ENCODE measurements around the gene SYT15. TPM values are rescaled to one million over a fixed set of nuclear protein-coding genes. Genes with fewer than 3 reads are reported as not detected.

Gene SYT15
- total RNA-seq, 2 experiments from 2014 or later = 1.1 to 1.4 TPM

GRCh38 chr10:46541017-46541661 lies 37.8 kb upstream of the SYT15 start:
- peaks cover 50% of the 10 kb centered on the region for H3K27me3 Mint-ChIP-seq
- POLR2A ChIA-PET = no interaction called here
- H3K4me1 Mint-ChIP-seq = peaks cover 2% of the 10 kb centered on the region
- no peak overlapping the region for H3K4me3 Mint-ChIP-seq
- ATAC-seq (ENCODE audit: low read depth) = no peak
- H3K9me3 Mint-ChIP-seq = no peaks in the 10 kb centered on the region
- peak; percentile 41 for DNase-seq
- H3K27ac Mint-ChIP-seq = no peak overlapping the region
- no peaks in the 10 kb centered on the region for H3K36me3 Mint-ChIP-seq

GRCh38 chr10:46541735-46542566 lies 37.0 kb upstream of the SYT15 start:
- no peak overlapping the region for H3K27ac Mint-ChIP-seq
- POLR2A ChIA-PET = no interaction called here
- H3K27me3 Mint-ChIP-seq = peaks cover 48% of the 10 kb centered on the region
- H3K36me3 Mint-ChIP-seq = no peaks in the 10 kb centered on the region
- ATAC-seq (ENCODE audit: low read depth) (no peak), DNase-seq (peak; percentile 26)
- H3K9me3 Mint-ChIP-seq = no peaks in the 10 kb centered on the region
- H3K4me3 Mint-ChIP-seq = no peak overlapping the region
- peaks cover 2% of the 10 kb centered on the region for H3K4me1 Mint-ChIP-seq

GRCh38 chr10:46542567-46543465 lies 36.1 kb upstream of the SYT15 start:
- no peak overlapping the region for H3K27ac Mint-ChIP-seq
- peaks cover 2% of the 10 kb centered on the region for H3K4me1 Mint-ChIP-seq
- DNase-seq (no peak), ATAC-seq (ENCODE audit: low read depth) (no peak)
- H3K36me3 Mint-ChIP-seq = no peaks in the 10 kb centered on the region
- peaks cover 42% of the 10 kb centered on the region for H3K27me3 Mint-ChIP-seq
- no peak overlapping the region for H3K4me3 Mint-ChIP-seq
- POLR2A ChIA-PET = no interaction called here
- H3K9me3 Mint-ChIP-seq = no peaks in the 10 kb centered on the region

DNA sequence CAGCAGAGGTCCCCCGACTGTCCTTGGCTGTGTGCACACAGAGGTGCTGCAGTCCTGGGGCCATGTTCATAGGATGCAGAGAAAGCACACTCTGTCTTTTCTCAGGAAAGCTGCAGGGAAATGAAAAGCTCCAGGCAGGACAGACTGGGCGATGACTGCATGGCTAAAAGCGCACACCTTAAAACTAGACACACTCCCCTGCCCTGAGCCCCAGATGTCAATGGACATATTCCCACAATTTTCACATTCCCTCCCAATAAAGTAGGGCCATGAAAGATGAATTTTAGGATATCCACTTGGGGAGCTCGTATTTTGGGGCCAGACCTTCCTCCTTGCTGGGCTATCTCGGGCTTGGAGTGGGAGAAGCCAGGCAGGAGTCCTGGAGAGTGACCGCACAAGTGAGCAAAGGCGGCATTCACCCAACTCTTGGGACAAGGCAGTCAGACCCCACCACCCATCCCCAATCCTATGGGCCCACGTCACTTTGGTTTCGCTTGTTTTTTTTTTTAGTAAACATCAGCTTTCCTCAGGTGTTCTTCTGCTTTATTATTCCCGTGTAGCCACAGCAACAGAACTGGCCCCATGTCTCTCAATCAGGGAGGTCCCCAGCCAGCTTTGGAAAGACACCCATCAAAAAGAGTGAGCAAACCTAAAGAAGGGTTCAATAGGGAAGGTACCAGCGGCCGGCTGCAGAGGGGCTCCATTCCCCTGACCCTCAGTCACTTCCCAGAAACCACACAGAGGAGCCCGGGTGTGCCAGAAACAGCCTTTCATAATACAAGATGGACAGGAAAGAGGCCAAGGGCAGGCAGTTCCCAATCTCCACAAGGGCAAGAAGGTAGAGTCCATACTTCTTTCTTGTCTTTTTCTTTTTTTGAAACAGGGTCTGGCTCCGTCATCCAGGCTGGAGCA lies 35.2 kb upstream of the SYT15 start:
- ATAC-seq (ENCODE audit: low read depth) = no peak
- H3K27me3 Mint-ChIP-seq = peaks cover 35% of the 10 kb centered on the region
- no peaks in the 10 kb centered on the region for H3K9me3 Mint-ChIP-seq
- H3K36me3 Mint-ChIP-seq = no peaks in the 10 kb centered on the region
- H3K4me3 Mint-ChIP-seq = no peak overlapping the region
- H3K4me1 Mint-ChIP-seq = peaks cover 2% of the 10 kb centered on the region
- DNase-seq = peak; percentile 19
- no peak overlapping the region for H3K27ac Mint-ChIP-seq
- POLR2A ChIA-PET = no interaction called here

DNA sequence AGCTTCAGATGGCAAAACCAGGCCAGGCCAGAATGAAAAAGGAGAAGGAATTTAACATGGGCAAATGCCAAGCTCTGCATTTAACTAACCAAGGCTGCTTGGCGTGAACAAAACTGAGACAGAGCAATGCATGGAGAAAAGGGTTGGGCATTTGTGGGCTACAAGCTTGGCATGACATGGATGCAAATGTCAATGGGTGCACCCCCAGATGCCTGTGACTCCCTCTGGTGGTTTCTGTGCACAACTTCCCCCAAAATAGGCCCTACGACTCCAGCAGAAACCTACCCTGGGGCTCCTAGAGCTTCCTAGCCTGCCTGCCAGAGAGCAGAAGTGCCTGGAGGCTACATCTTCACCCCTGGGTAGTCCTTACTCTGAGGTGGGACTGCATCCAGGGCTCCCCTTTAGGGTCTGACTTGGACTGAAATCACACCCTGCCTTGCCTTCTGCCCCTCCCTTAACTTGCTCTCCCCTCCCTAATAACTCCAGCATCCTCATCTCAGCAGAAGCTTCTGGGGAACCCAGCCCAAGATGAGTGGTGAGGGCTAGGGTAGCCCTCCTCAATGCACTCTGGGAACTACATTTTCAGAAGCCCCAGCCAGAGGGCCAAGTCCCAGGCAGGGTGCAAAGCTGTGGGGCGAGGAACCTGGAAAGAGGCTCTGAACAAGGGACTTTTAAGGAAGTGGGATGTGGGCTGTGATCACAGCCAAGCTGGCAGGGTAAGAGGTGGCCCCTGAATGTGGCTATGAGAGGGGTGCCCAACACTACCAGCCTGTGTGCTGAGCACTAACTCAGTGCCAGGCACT lies 33.7 kb upstream of the SYT15 start:
- POLR2A ChIA-PET = no interaction called here
- Mint-ChIP-seq H3K4me1 (peaks cover 2% of the 10 kb centered on the region), H3K9me3 (no peaks in the 10 kb centered on the region), H3K4me3 (no peak overlapping the region), H3K27me3 (peaks cover 26% of the 10 kb centered on the region), H3K27ac (no peak overlapping the region), H3K36me3 (no peaks in the 10 kb centered on the region)
- peak; percentile 26 for DNase-seq
- no peak for ATAC-seq (ENCODE audit: low read depth)

DNA sequence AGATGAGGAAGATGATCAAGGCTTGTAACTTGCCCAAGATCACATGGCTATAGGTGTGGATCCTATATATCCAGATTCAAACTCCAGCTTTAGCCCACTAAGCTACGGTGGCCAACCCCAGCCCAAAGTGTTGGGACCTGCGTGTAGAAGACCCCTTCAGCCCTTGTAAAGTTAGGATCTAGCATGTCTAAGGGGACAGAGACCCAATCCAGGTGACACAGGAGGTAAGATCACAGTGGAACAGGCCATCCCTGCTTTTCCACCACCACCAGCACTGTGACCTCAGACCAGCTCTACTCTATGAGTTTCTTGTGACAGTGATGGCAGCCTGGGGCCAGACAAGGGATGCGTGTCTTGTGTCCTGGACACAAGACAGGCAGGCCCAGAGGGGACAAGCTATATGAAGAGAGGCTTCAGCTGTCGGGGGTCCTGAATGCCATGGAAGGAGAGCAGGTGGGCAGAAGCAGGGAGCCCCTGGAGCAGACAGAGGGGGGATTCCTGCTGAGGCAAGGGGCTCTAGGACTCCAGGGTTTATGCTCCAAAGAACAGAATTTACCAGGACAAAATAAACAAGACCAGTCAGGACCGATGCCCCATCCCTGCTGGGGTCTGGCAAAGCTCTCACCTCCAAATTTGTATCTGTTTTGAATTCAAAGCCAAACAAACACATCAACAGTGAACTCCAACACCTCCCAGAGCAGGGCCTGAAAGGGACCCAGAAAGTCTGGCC lies 32.9 kb upstream of the SYT15 start:
- no peaks in the 10 kb centered on the region for H3K9me3 Mint-ChIP-seq
- peak; percentile 25 for DNase-seq

GRCh38 chr10:46546591-46547540 lies 32.1 kb upstream of the SYT15 start:
- H3K4me1 Mint-ChIP-seq = no peaks in the 10 kb centered on the region
- peak; percentile 28 for DNase-seq
- POLR2A ChIA-PET = no interaction called here

More for the DNA sequence above, 32.9 kb upstream of the SYT15 start:
- H3K36me3 Mint-ChIP-seq = no peaks in the 10 kb centered on the region
- no peaks in the 10 kb centered on the region for H3K4me1 Mint-ChIP-seq
- H3K27ac Mint-ChIP-seq = no peak overlapping the region
- H3K4me3 Mint-ChIP-seq = no peak overlapping the region
- ATAC-seq (ENCODE audit: low read depth) = no peak
- POLR2A ChIA-PET = no interaction called here
- peaks cover 18% of the 10 kb centered on the region for H3K27me3 Mint-ChIP-seq

DNA sequence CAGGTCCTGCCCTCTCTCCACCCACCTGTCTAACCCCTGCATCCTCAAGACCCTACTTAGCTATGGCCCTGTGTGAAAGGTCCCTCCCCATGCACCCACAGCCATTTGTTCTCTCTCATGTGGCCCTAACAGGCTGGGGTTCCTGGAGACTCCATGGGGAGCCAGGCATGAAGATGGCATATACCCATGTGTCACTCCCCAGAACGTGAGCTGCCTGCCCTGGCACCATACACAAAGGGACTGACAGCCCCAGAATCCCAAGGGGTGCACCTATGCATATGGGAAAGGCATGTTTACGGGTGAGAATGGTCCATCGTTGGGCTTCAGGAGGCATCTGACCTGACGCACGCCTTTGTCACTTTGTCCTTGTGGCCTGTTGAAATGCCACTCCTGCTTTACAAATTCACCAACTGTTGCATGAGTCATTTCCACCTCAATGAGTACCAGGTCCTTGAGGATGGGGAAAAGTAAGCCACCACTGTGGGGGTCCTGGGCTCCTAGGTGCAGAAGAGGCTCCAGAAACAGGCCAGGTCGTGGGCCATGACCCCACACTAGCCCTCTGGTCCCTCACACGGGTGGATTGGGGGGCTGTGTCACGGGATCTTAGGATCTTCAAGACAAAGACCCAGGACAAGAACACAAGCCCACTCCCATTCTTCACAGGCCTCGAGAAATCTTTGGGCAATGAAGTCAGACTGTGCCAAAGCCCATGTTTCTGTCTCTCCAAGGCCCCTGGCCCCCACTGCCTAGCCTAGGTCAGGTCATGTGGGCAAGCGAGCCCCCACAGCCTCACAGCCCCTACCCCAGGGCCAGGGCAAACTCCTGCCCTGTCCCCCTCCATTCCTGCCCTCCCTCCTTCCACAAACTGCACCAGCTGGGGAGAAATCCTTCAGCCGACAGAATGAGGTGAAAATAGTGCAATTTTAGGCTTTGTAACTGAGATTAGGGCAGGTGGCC lies 31.1 kb upstream of the SYT15 start:
- ATAC-seq (ENCODE audit: low read depth) = no peak
- H3K4me3 Mint-ChIP-seq = no peak overlapping the region
- POLR2A ChIA-PET = no interaction called here

More at GRCh38 chr10:46546591-46547540, 32.1 kb upstream of the SYT15 start:
- no peaks in the 10 kb centered on the region for H3K36me3 Mint-ChIP-seq
- no peaks in the 10 kb centered on the region for H3K9me3 Mint-ChIP-seq
- no peak for ATAC-seq (ENCODE audit: low read depth)
- H3K27ac Mint-ChIP-seq = no peak overlapping the region
- H3K27me3 Mint-ChIP-seq = peaks cover 17% of the 10 kb centered on the region
- H3K4me3 Mint-ChIP-seq = no peak overlapping the region

GRCh38 chr10:46548498-46549090 lies 30.3 kb upstream of the SYT15 start:
- POLR2A ChIA-PET = no interaction called here
- Mint-ChIP-seq H3K4me1 (no peaks in the 10 kb centered on the region), H3K27ac (no peak overlapping the region), H3K9me3 (no peaks in the 10 kb centered on the region), H3K36me3 (no peaks in the 10 kb centered on the region), H3K27me3 (peaks cover 4% of the 10 kb centered on the region), H3K4me3 (no peak overlapping the region)
- DNase-seq (no peak), ATAC-seq (ENCODE audit: low read depth) (no peak)

More for the DNA sequence above, 31.1 kb upstream of the SYT15 start:
- peaks cover 9% of the 10 kb centered on the region for H3K27me3 Mint-ChIP-seq
- peak; percentile 30 for DNase-seq
- no peaks in the 10 kb centered on the region for H3K9me3 Mint-ChIP-seq
- no peaks in the 10 kb centered on the region for H3K36me3 Mint-ChIP-seq
- no peak overlapping the region for H3K27ac Mint-ChIP-seq
- no peaks in the 10 kb centered on the region for H3K4me1 Mint-ChIP-seq

Measured in activated naive CD8-positive, alpha-beta T cell treated with anti-CD3 and anti-CD28 coated beads, Interleukin-2, amount 10 ng/mL, durations not matched to agents 7 days and 5 days (primary cell).